T-cell (primary cell): ENCODE data around the gene SGMS2. TPM values are rescaled to one million over a fixed set of nuclear protein-coding genes. Genes with fewer than 3 reads are reported as not detected.
A peak's percentile ranks its signal among the peaks of the same experiment; 100 is the strongest.

Experiments used
- ATAC-seq, 4 experiments: fragments of 200-7000 bp in 3 of 4; fragments of 150-1000 bp in 1 of 4; cut with Tn5 transposase; replicated peaks in 1 of 4; 1 replicate in 3 of 4; 2 replicates in 1 of 4; pipeline ENCODE4 v1.10.0; 2021; ENCODE audit warnings: moderate library complexity in 3 of 4, mild to moderate bottlenecking in 2 of 4, moderate number of reproducible peaks in 1 of 4
- CTCF ChIA-PET, 2 donors: fragments of 300-600 bp; sonication (Branson Sonifier 250); formaldehyde crosslinking; loops; one replicate each; lab custom pipeline; 2022; ENCODE audit warnings: antibody characterized with exemption in 2 of 2; lab: Charles Lee
- POLR2A ChIA-PET, 2 donors: fragments of 300-600 bp; sonication (Branson Sonifier 250); formaldehyde crosslinking; loops; one replicate each; lab custom pipeline; 2022; ENCODE audit warnings: antibody characterized with exemption in 2 of 2; lab: Charles Lee
- DNase-seq, 35 experiments: peaks; one replicate each; pipeline versions ENCODE4 v3.0.0 to v3.0.0-alpha.2; 2013 to 2023
- H3K27ac ChIP-seq: one replicate; pipeline ENCODE4 v1.5.1; 2013; ENCODE audit warnings: low read length
- H3K27me3 ChIP-seq, 2 experiments: replicated peaks in 1 of 2; 1 replicate in 1 of 2; 2 replicates in 1 of 2; pipeline versions ENCODE4 v1.6.1 to v1.7.0; 2013; ENCODE audit warnings: low read length in 1 of 2, mixed read lengths in 1 of 2; ENCODE audit not compliant: control insufficient read depth in 2 of 2, insufficient read depth in 2 of 2; ENCODE audit errors: extremely low read depth in 1 of 2
- H3K36me3 ChIP-seq, 2 donors: 1 replicate in 1 of 2; 2 replicates in 1 of 2; pipeline versions ENCODE4 v1.6.1 to v1.7.0; 2013; ENCODE audit warnings: low read length in 1 of 2; ENCODE audit not compliant: control insufficient read depth in 2 of 2, insufficient read depth in 1 of 2; ENCODE audit errors: extremely low read depth in 1 of 2
- H3K4me1 ChIP-seq, 2 experiments: 1 replicate in 1 of 2; 2 replicates in 1 of 2; pipeline versions ENCODE4 v1.6.1 to v1.7.0; 2013; ENCODE audit warnings: low read length in 2 of 2, mixed read lengths in 1 of 2; ENCODE audit not compliant: insufficient read depth in 2 of 2, control insufficient read depth in 1 of 2; ENCODE audit errors: extremely low read depth in 1 of 2
- H3K4me3 ChIP-seq, 2 donors: 1 replicate in 1 of 2; 2 replicates in 1 of 2; pipeline versions ENCODE4 v1.5.1 to v1.7.0; 2013; ENCODE audit warnings: mild to moderate bottlenecking in 2 of 2, low read length in 1 of 2, moderate library complexity in 1 of 2; ENCODE audit not compliant: control insufficient read depth in 1 of 2; ENCODE audit errors: extremely low read depth in 1 of 2
- H3K9me3 ChIP-seq: 2 replicates; pipeline ENCODE4 v1.7.0; 2013
- H3K27ac Mint-ChIP-seq, 2 donors: one replicate each; pipeline ENCODE4 v1.8.0; 2020 to 2021; ENCODE audit warnings: mild to moderate bottlenecking in 2 of 2, mixed read lengths in 2 of 2
- H3K27me3 Mint-ChIP-seq, 2 donors: one replicate each; pipeline ENCODE4 v1.8.0; 2021 to 2022; ENCODE audit warnings: mixed read lengths in 2 of 2
- H3K36me3 Mint-ChIP-seq: one replicate; pipeline ENCODE4 v1.8.0; 2021; ENCODE audit warnings: mixed read lengths
- H3K4me1 Mint-ChIP-seq, 3 donors: one replicate each; pipeline ENCODE4 v1.8.0; 2020 to 2022; ENCODE audit warnings: mixed read lengths in 3 of 3, mild to moderate bottlenecking in 1 of 3
- H3K4me3 Mint-ChIP-seq, 3 donors: one replicate each; pipeline ENCODE4 v1.8.0; 2020 to 2022; ENCODE audit warnings: mild to moderate bottlenecking in 3 of 3, mixed read lengths in 3 of 3, moderate library complexity in 3 of 3
- H3K9me3 Mint-ChIP-seq, 3 donors: one replicate each; pipeline ENCODE4 v1.8.0; 2020 to 2022; ENCODE audit warnings: mixed read lengths in 3 of 3
- WGBS: methylation state at CpG from one replicate; pipeline ENCODE4 v1.1.5; 2013; ENCODE audit warnings: missing lambda C conversion rate; ENCODE audit not compliant: insufficient coverage; 5-methylcytosine and 5-hydroxymethylcytosine counted together
- total RNA-seq, 35 experiments: library from RNA in 6 of 35; stranded (reverse) in 6 of 35; fragments of 120-200 nt in 1 of 35; gene quantifications; one replicate each; pipeline versions ENCODE4 v1.2.1 to v1.2.4 and lab custom pipeline; 2013 to 2026

Gene SGMS2
- total RNA-seq, 5 donors from 2014 or later (not counting 1 experiment from before 2014, with no cell fraction given), result 0.25 to 0.82 TPM; not detected in 3

GRCh38 chr4:107858158-107858742, 33.5 kb downstream of the SGMS2 start:
- H3K36me3 Mint-ChIP-seq, result no peaks in the 10 kb centered on the region
- ChIA-PET CTCF (interaction anchor here (0.6 kb wide), 2 partner anchors 298 to 1575 kb away, joined by 3 read pairs; no protein-coding TSS in a partner anchor), POLR2A (no interaction called here)
- no peak for DNase-seq
- peak overlapping the region in 1 of 2 donors; percentile 19 for H3K27ac Mint-ChIP-seq
- Histone ChIP-seq H3K27me3 (peaks cover 2 to 3% of the 10 kb centered on the region in 2 experiments), H3K4me3 (no peak overlapping the region), H3K27ac (no peak overlapping the region), H3K9me3 (no peaks in the 10 kb centered on the region), H3K36me3 (no peaks in the 10 kb centered on the region), H3K4me1 (no peaks in the 10 kb centered on the region)
- H3K27me3 Mint-ChIP-seq, result peaks cover 32 to 52% of the 10 kb centered on the region in 2 donors
- no peak for ATAC-seq
- no peak overlapping the region for H3K4me3 Mint-ChIP-seq
- 100% methylated on average over 1 of the region's 3 CpGs for WGBS
- no peaks in the 10 kb centered on the region for H3K9me3 Mint-ChIP-seq
- H3K4me1 Mint-ChIP-seq, result no peaks in the 10 kb centered on the region

- ChIA-PET CTCF (interaction anchor here in 1 of 2 donors (1.0 kb wide), 1 partner anchor 9 kb away, joined by 3 read pairs; no protein-coding TSS in a partner anchor), POLR2A (no interaction called here)
- 55% methylated on average over 4 of the region's 5 CpGs for WGBS
- H3K9me3 ChIP-seq, result no peaks in the 10 kb centered on the region
- H3K4me3 ChIP-seq, result no peak overlapping the region
- no peaks in the 10 kb centered on the region for H3K4me1 Mint-ChIP-seq
- ATAC-seq (no peak), DNase-seq (peak in 1 of 35 experiments; percentile 2)
- H3K4me3 Mint-ChIP-seq, result no peak overlapping the region
- H3K4me1 ChIP-seq, result no peaks in the 10 kb centered on the region
- peaks cover 0 to 3% of the 10 kb centered on the region in 2 experiments for H3K27me3 ChIP-seq
- H3K36me3 Mint-ChIP-seq, result no peaks in the 10 kb centered on the region
- H3K27ac ChIP-seq, result no peak overlapping the region
- no peaks in the 10 kb centered on the region for H3K36me3 ChIP-seq
- no peak overlapping the region for H3K27ac Mint-ChIP-seq
- H3K27me3 Mint-ChIP-seq, result peaks cover 22 to 24% of the 10 kb centered on the region in 2 donors
- no peaks in the 10 kb centered on the region for H3K9me3 Mint-ChIP-seq
Measured at GRCh38 chr4:107862658-107863057, 37.9 kb downstream of the SGMS2 start.

DNA sequence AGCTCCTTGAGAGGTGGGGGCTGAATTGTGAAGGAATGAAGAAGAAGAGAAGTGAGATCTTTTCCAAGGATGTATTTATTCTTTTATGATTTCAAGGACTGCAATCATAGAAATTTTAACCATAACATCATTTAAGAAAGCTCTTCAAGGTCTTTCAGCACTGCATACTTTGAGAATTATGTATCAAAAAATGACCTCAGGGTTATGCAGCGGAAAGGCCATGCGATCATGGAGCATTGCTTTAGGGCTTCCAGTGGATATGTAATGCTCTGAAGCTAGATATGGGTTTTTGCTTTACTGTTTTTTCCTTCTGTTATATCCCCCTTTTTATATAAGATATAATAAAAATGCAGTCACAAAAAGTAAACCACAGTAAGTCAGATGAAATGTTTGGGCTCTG, 38.7 kb downstream of the SGMS2 start:
- no peaks in the 10 kb centered on the region for H3K36me3 Mint-ChIP-seq
- no peaks in the 10 kb centered on the region for H3K4me1 ChIP-seq
- ChIA-PET CTCF (interaction anchor here in 1 of 2 donors (0.5 kb wide), 1 partner anchor 333 kb away, joined by 3 read pairs; no protein-coding TSS in a partner anchor), POLR2A (no interaction called here)
- H3K4me1 Mint-ChIP-seq, result no peaks in the 10 kb centered on the region
- no peak overlapping the region for H3K4me3 Mint-ChIP-seq
- no peaks in the 10 kb centered on the region for H3K36me3 ChIP-seq
- H3K27ac ChIP-seq, result no peak overlapping the region
- no peaks in the 10 kb centered on the region for H3K9me3 Mint-ChIP-seq
- WGBS, result no CpG with 5 or more reads among the region's 2 CpGs
- H3K27ac Mint-ChIP-seq, result no peak overlapping the region
- H3K9me3 ChIP-seq, result no peaks in the 10 kb centered on the region
- no peak overlapping the region for H3K4me3 ChIP-seq
- ATAC-seq (no peak), DNase-seq (no peak)
- H3K27me3 ChIP-seq, result no peaks in the 10 kb centered on the region
- H3K27me3 Mint-ChIP-seq, result peaks cover 15 to 17% of the 10 kb centered on the region in 2 donors

- DNase-seq (no peak), ATAC-seq (no peak)
- Histone ChIP-seq H3K27me3 (no peaks in the 10 kb centered on the region), H3K27ac (no peak overlapping the region), H3K4me1 (no peaks in the 10 kb centered on the region), H3K36me3 (no peaks in the 10 kb centered on the region), H3K4me3 (no peak overlapping the region), H3K9me3 (no peaks in the 10 kb centered on the region)
- Mint-ChIP-seq H3K27ac (no peak overlapping the region), H3K27me3 (peaks cover 11 to 14% of the 10 kb centered on the region in 2 donors), H3K36me3 (no peaks in the 10 kb centered on the region), H3K9me3 (no peaks in the 10 kb centered on the region), H3K4me1 (no peaks in the 10 kb centered on the region), H3K4me3 (no peak overlapping the region)
- ChIA-PET CTCF (interaction anchor here in 1 of 2 donors (0.5 kb wide), 1 partner anchor 332 kb away, joined by 3 read pairs; no protein-coding TSS in a partner anchor), POLR2A (no interaction called here)
- 53% methylated on average over 2 of the region's 2 CpGs for WGBS
Measured at GRCh38 chr4:107863850-107864371, 39.2 kb downstream of the SGMS2 start.

GRCh38 chr4:107866726-107867125, 42.0 kb downstream of the SGMS2 start:
- H3K4me1 ChIP-seq, result no peaks in the 10 kb centered on the region
- Mint-ChIP-seq H3K27ac (no peak overlapping the region), H3K36me3 (no peaks in the 10 kb centered on the region), H3K4me3 (no peak overlapping the region), H3K27me3 (peaks cover 4 to 11% of the 10 kb centered on the region in 2 donors), H3K9me3 (no peaks in the 10 kb centered on the region), H3K4me1 (no peaks in the 10 kb centered on the region)
- ATAC-seq, result no peak
- no peaks in the 10 kb centered on the region for H3K27me3 ChIP-seq
- H3K9me3 ChIP-seq, result no peaks in the 10 kb centered on the region
- POLR2A ChIA-PET, result no interaction called here
- CTCF ChIA-PET, result no interaction called here
- H3K36me3 ChIP-seq, result no peaks in the 10 kb centered on the region
- no peak for DNase-seq
- WGBS, result no CpG with 5 or more reads among the region's 1 CpG
- H3K4me3 ChIP-seq, result no peak overlapping the region
- no peak overlapping the region for H3K27ac ChIP-seq

DNA sequence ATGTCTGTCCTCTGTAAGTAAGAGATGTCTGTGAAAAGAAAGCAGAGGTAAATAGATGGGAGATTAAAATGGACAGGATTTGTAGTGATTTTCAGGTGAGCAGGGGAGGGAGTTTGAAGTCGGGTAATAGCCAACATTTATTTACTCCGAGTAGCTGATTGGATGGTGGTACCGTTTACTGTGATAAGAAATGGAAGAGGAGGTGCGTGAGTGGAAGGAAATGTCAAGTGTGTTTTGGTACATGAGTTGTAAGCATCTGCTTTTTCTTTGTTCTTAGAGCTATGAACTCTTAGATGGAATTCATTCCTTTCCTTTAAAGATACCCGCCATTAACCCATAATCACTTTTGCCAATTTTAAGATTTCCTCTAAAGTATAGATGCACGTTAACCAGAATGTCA, 45.5 kb downstream of the SGMS2 start:
- 88% methylated on average over 2 of the region's 6 CpGs for WGBS
- no peak overlapping the region for H3K27ac Mint-ChIP-seq
- H3K4me3 ChIP-seq, result no peak overlapping the region
- H3K27me3 ChIP-seq, result no peaks in the 10 kb centered on the region
- H3K4me1 Mint-ChIP-seq, result no peaks in the 10 kb centered on the region
- DNase-seq, result no peak
- H3K36me3 Mint-ChIP-seq, result no peaks in the 10 kb centered on the region
- H3K4me3 Mint-ChIP-seq, result no peak overlapping the region
- no peak for ATAC-seq
- no peaks in the 10 kb centered on the region for H3K36me3 ChIP-seq
- H3K4me1 ChIP-seq, result no peaks in the 10 kb centered on the region
- H3K9me3 ChIP-seq, result no peaks in the 10 kb centered on the region
- H3K27me3 Mint-ChIP-seq, result peaks cover 4 to 7% of the 10 kb centered on the region in 2 donors
- CTCF ChIA-PET, result no interaction called here
- POLR2A ChIA-PET, result no interaction called here
- peaks cover 0 to 3% (median 0%) of the 10 kb centered on the region in 3 donors for H3K9me3 Mint-ChIP-seq
- no peak overlapping the region for H3K27ac ChIP-seq
